Osteocyte (in vitro differentiated cells): ENCODE data around the gene NPTX1. TPM values are rescaled to one million over a fixed set of nuclear protein-coding genes. Genes with fewer than 3 reads are reported as not detected.

ENCODE experiments used
- DNase-seq: peaks from one replicate; pipeline ENCODE4 v3.0.0; 2021; ENCODE audit warnings: mixed read lengths; ENCODE audit not compliant: unreplicated experiment; ENCODE audit errors: extremely low spot score
- H3K27ac Mint-ChIP-seq: one replicate; pipeline ENCODE4 v1.8.0; 2021; ENCODE audit warnings: mild to moderate bottlenecking, mixed read lengths; ENCODE audit not compliant: unreplicated experiment
- H3K27me3 Mint-ChIP-seq: one replicate; pipeline ENCODE4 v1.8.0; 2021; ENCODE audit warnings: mixed read lengths; ENCODE audit not compliant: unreplicated experiment
- H3K36me3 Mint-ChIP-seq: one replicate; pipeline ENCODE4 v1.8.0; 2021; ENCODE audit warnings: mixed read lengths; ENCODE audit not compliant: unreplicated experiment
- H3K4me1 Mint-ChIP-seq: one replicate; pipeline ENCODE4 v1.8.0; 2021; ENCODE audit warnings: mixed read lengths; ENCODE audit not compliant: unreplicated experiment
- H3K4me3 Mint-ChIP-seq: one replicate; pipeline ENCODE4 v1.8.0; 2021; ENCODE audit warnings: mild to moderate bottlenecking, moderate library complexity, mixed read lengths; ENCODE audit not compliant: unreplicated experiment
- H3K9me3 Mint-ChIP-seq: one replicate; pipeline ENCODE4 v1.8.0; 2021; ENCODE audit warnings: mixed read lengths; ENCODE audit not compliant: unreplicated experiment
- total RNA-seq: library from RNA; stranded (reverse); gene quantifications from 2 replicates; pipeline ENCODE4 v1.2.1, GENCODE V29; 2021
- TF ChIP-seq, protein P1 (sequence below): fragments of 200-600 bp; sonication (generic); IDR thresholded peaks from 2 replicates; pipeline ENCODE4 v1.5.0; 2021; ENCODE audit warnings: antibody characterized with exemption, mild to moderate bottlenecking, moderate library complexity

Gene NPTX1
- total RNA-seq, 1 donor from 2014 or later: 2.8 TPM

DNA sequence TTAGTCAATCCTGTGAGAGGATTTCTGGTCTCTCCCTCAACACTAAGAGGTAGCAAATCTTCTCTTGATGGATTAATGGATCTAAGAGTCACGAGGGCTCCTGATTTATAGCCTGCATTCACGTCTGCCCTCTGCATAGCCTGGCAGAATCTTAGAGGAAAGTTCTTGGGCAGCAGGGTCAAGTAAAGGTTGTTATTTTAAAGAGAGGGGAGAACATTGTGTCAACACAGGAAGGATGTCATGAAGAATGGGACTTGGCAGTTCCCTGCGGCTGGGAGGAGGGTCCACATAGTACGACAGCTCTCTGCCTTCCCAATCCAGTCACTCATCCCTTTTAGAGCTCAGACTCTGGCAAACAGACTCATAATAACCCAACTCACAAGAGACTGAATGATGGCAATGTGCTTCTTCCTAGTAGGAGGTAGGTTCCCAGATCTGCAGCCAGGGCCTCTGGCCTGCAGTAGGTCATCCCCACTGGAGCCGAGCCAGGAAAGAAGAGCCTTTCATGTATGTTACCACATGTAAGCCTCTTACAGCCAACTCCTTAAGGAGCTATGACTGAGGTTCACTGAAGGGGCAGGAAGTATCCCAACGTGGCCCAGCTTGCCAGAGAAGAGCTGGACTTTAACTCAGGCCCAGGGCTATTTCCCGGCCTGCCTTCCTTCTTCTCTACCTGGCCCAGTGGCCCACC, 42.8 kb upstream of the NPTX1 start:
- H3K27me3 Mint-ChIP-seq: peaks cover 2% of the 10 kb centered on the region
- no peak overlapping the region for H3K4me3 Mint-ChIP-seq
- no peak overlapping the region for H3K27ac Mint-ChIP-seq
- no peaks in the 10 kb centered on the region for H3K36me3 Mint-ChIP-seq
- TF ChIP-seq, protein P1, sequence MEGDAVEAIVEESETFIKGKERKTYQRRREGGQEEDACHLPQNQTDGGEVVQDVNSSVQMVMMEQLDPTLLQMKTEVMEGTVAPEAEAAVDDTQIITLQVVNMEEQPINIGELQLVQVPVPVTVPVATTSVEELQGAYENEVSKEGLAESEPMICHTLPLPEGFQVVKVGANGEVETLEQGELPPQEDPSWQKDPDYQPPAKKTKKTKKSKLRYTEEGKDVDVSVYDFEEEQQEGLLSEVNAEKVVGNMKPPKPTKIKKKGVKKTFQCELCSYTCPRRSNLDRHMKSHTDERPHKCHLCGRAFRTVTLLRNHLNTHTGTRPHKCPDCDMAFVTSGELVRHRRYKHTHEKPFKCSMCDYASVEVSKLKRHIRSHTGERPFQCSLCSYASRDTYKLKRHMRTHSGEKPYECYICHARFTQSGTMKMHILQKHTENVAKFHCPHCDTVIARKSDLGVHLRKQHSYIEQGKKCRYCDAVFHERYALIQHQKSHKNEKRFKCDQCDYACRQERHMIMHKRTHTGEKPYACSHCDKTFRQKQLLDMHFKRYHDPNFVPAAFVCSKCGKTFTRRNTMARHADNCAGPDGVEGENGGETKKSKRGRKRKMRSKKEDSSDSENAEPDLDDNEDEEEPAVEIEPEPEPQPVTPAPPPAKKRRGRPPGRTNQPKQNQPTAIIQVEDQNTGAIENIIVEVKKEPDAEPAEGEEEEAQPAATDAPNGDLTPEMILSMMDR: no peak
- no peaks in the 10 kb centered on the region for H3K9me3 Mint-ChIP-seq
- DNase-seq: no peak
- H3K4me1 Mint-ChIP-seq: peaks cover 14% of the 10 kb centered on the region

DNA sequence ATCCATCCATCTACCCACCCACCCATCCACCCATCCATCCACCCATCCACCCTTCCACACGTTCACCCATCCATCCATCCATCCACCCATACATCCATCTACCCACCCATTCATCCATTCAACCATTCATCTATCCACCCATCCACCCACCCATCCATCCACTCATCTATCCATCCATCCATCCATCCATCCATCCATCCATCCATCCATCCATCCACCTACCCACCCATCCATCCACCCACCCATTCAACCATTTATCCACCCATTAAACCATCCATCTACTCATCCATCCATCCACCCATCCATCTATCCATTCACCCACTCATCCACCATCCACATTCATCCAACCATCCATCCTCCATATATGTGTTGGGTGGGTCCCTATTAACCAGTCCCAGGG, 42.0 kb upstream of the NPTX1 start:
- DNase-seq: no peak
- Mint-ChIP-seq H3K27ac (no peak overlapping the region), H3K4me1 (peaks cover 22% of the 10 kb centered on the region), H3K36me3 (no peaks in the 10 kb centered on the region), H3K27me3 (peaks cover 2% of the 10 kb centered on the region), H3K4me3 (no peak overlapping the region), H3K9me3 (no peaks in the 10 kb centered on the region)
- TF ChIP-seq, protein P1: no peak

DNA sequence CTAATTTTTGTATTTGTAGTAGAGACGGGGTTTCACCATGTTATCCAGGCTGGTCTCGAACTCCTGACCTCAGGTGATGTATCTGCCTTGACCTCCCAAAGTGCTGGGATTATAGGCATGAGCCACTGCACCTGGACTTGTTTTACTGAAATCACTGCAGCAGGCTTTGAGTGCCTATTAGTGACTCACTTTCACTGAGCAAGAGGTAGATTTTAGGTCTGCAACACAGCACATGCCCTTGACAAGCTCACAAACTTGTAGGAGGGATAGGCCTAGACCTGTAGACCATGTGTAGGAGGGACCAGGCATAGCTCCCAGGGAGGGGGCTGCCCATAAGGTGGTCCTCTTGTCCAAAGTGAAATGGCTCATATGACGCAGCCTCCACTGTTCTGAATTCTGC, 41.2 kb upstream of the NPTX1 start:
- peaks cover 2% of the 10 kb centered on the region for H3K27me3 Mint-ChIP-seq
- H3K9me3 Mint-ChIP-seq: no peaks in the 10 kb centered on the region
- TF ChIP-seq, protein P1: no peak
- no peak overlapping the region for H3K27ac Mint-ChIP-seq
- no peak for DNase-seq
- H3K4me3 Mint-ChIP-seq: no peak overlapping the region
- no peaks in the 10 kb centered on the region for H3K36me3 Mint-ChIP-seq
- H3K4me1 Mint-ChIP-seq: peaks cover 28% of the 10 kb centered on the region

DNA sequence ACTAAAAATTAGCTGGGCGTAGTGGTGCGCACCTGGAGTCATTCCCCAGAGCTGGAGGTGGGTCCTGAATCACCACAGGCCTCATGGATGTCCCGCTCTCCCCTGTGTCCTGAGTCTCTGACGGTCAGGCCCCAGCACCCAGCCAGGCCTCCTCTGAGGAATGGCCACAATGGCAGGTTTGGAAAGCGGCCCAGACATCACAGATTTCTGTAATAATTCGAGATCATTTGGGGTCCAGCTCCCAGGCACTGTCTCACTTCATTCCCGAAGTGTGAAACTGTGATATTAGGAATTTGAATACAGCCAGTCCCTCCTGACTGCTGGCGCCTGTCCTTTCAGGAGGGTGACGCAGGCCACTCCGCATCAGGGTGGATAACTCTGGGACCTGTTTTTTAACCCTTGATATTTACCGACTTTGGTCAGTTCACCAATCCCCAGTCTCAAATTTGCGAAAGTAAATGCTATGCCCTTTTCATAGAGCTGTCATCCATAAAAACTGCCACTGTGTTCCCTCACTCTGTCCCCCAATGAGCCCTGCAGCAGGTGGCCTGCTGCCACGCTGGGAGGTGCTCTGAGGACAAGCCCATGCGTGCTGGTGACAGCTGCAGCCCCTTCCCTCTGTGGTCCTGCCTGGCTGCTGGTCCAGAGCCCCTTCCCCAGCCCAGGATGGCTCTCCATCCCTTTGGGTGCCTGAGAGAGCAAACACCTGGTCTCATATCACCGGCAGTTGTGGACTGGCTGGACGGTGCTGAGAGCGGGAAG, 39.9 kb upstream of the NPTX1 start:
- Mint-ChIP-seq H3K36me3 (no peaks in the 10 kb centered on the region), H3K9me3 (no peaks in the 10 kb centered on the region), H3K27ac (no peak overlapping the region), H3K4me3 (no peak overlapping the region), H3K4me1 (peaks cover 34% of the 10 kb centered on the region), H3K27me3 (no peaks in the 10 kb centered on the region)
- TF ChIP-seq, protein P1: no peak
- DNase-seq: no peak

DNA sequence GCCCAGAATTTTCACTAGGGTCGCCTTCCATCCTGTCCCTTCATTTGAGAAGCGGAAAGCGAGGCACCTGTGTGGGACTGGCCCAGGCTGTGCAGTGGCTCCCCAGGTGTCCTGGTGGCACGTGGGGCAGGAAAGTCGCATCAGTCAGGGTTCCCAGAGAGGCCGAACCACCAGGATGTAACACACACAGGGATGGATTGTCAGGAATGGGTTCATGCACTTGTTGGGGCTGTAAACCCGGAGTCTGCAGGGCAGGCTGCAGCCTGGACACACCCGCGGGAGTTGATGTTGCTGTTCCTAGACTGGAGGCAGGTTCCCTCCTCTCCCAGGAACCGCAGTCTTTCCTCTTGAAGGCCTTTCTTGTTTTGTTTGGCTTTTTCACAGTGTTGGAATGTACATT, 37.5 kb upstream of the NPTX1 start:
- no peaks in the 10 kb centered on the region for H3K27me3 Mint-ChIP-seq
- H3K27ac Mint-ChIP-seq: peak overlapping the region; percentile 62
- H3K36me3 Mint-ChIP-seq: no peaks in the 10 kb centered on the region
- no peak overlapping the region for H3K4me3 Mint-ChIP-seq
- no peaks in the 10 kb centered on the region for H3K9me3 Mint-ChIP-seq
- TF ChIP-seq, protein P1: no peak
- peaks cover 23% of the 10 kb centered on the region for H3K4me1 Mint-ChIP-seq
- DNase-seq: no peak
